MG63 (cell line): ENCODE data around the gene TINAGL1. TPM values are rescaled to one million over a fixed set of nuclear protein-coding genes. Genes with fewer than 3 reads are reported as not detected.
"Not testable (repeated sequence)": the region's sequence is repeated elsewhere in the genome, so short reads cannot be mapped to it uniquely, and the experiment has no call there.

Source experiments
- DNase-seq: peaks from one replicate; pipeline ENCODE4 v3.0.0-alpha.2; 2020
- H3K27me3 ChIP-seq: fragments of 250-450 bp; sonication (Bioruptor Pico); 2 replicates; pipeline ENCODE4 v1.5.1; 2020; ENCODE audit warnings: mild to moderate bottlenecking, moderate library complexity
- H3K36me3 ChIP-seq: fragments of 250-450 bp; sonication (Bioruptor Pico); 2 replicates; pipeline ENCODE4 v1.5.1; 2020; ENCODE audit warnings: mild to moderate bottlenecking, moderate library complexity
- H3K4me3 ChIP-seq: fragments of 250-450 bp; sonication (Bioruptor Pico); 2 replicates; pipeline ENCODE4 v1.5.1; 2020; ENCODE audit warnings: mild to moderate bottlenecking, moderate library complexity
- H3K9me3 ChIP-seq: fragments of 250-450 bp; sonication (Bioruptor Pico); 2 replicates; pipeline ENCODE4 v1.5.1; 2020; ENCODE audit warnings: mild to moderate bottlenecking, moderate library complexity
- total RNA-seq: library from RNA; depleted of rRNA; stranded (reverse); fragments of >200 nt; shearing (Covaris generic); gene quantifications from 2 replicates; pipeline ENCODE4 v1.2.3, GENCODE V29; 2014; ENCODE audit warnings: low replicate concordance

TINAGL1 gene
- total RNA-seq, 1 experiment from 2014 or later, result not detected

DNA sequence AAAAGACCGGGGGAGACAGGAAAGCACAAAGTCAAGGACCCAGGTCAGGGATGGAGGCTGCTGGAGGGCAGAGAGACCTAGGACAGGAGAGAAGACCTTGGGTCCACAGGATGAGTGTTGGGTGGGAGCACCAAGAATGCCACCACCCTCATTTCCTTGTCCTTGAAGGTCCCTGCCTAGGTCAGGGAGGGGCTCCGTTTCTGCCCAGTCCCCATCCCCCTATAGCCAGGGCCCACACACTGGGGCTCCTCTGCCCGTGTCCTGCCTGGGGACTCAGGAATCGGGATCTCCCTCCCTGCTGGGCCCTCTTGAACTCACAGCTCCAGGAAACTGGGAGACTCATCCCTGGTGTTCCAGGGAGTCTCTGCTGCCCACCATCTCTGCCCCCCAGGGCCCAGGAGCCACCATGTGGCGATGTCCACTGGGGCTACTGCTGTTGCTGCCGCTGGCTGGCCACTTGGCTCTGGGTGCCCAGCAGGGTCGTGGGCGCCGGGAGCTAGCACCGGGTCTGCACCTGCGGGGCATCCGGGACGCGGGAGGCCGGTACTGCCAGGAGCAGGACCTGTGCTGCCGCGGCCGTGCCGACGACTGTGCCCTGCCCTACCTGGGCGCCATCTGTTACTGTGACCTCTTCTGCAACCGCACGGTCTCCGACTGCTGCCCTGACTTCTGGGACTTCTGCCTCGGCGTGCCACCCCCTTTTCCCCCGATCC is 584 bp downstream of the TINAGL1 start:
- no peak overlapping the region for H3K4me3 ChIP-seq
- no peaks in the 10 kb centered on the region for H3K9me3 ChIP-seq
- no peaks in the 10 kb centered on the region for H3K36me3 ChIP-seq
- DNase-seq, result no peak
- H3K27me3 ChIP-seq, result no peaks in the 10 kb centered on the region

- H3K4me3 ChIP-seq, result no peak overlapping the region
- H3K36me3 ChIP-seq, result no peaks in the 10 kb centered on the region
- H3K9me3 ChIP-seq, result no peaks in the 10 kb centered on the region
- no peaks in the 10 kb centered on the region for H3K27me3 ChIP-seq
- no peak for DNase-seq
Measured at GRCh38 chr1:31577515-31578192, 1.3 kb downstream of the TINAGL1 start.

DNA sequence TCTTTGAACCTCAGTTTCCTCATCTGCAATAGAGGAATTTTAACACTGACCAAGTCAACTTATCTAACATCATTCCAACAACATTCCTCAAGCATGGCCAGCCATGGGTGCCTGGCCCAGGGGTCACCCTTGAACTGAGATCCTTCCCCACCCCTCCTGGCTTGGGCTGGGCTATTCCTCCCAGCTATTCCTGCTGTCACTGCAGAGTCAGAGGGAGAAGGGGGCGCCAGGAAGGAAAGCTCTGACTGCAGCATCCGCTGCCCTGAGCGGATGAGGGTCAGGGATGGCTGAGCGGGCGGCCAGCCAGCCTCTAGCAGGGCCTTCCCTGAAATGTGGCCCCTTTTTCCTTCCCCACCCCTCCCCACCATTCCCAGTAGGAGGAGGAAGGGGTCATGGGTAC is 3.1 kb downstream of the TINAGL1 start:
- H3K36me3 ChIP-seq, result no peaks in the 10 kb centered on the region
- H3K4me3 ChIP-seq, result no peak overlapping the region
- no peak for DNase-seq
- H3K27me3 ChIP-seq, result no peaks in the 10 kb centered on the region
- no peaks in the 10 kb centered on the region for H3K9me3 ChIP-seq

DNA sequence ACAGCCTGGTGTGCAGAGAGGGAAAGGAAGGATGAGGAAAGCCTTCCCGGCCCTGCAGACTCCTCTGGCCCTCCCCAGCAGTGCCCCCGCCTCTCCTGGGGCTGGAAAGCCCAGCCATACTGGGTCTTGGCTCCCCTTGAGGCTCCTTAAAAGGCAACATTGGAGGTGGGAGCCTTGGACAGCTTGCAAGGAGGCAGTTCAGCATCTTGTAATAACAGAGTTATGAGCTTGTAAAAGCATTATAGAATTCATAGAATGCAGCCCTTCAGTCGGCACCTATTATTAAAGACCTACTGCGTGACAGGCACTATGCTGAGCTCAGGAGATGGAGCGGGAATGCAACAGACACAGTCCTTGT is 4.2 kb downstream of the TINAGL1 start:
- Histone ChIP-seq H3K27me3 (no peaks in the 10 kb centered on the region), H3K9me3 (no peaks in the 10 kb centered on the region), H3K4me3 (no peak overlapping the region), H3K36me3 (no peaks in the 10 kb centered on the region)
- no peak for DNase-seq

DNA sequence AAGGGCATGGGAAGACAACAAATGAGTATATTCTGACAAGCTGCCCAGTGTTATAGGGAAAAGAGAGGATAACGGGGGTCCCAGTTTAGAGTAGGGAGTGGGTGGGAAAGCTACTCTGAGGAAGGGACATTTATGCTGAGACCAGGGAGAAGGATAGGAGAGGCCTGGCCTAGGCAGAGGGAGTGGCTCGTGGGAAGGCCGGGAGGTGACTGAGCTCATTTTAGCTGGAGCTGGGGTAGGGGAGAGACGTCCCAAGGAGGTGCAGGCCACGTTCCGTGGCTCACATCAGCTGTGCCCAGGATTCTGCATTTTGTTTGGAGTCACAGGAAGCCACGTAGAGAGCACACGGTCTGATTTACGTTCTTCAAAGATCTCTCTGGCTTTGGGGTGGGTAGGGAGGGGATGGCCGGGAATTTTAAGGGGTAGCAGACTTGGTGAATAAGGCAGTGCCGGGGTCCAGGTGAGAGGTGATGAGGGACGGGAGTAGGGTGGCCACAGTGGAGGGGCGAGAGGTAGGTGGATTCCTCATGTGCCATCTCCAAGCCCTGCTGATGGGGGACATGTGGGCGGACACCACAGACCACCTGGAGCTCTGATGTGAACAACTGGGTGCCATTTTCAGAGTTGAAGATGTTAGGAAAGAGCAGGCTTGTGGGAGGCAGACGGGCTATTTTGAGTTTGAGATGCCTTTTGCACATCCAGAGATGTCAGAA is 4.7 kb downstream of the TINAGL1 start:
- no peaks in the 10 kb centered on the region for H3K36me3 ChIP-seq
- H3K4me3 ChIP-seq, result no peak overlapping the region
- DNase-seq, result no peak
- no peaks in the 10 kb centered on the region for H3K9me3 ChIP-seq
- no peaks in the 10 kb centered on the region for H3K27me3 ChIP-seq

DNA sequence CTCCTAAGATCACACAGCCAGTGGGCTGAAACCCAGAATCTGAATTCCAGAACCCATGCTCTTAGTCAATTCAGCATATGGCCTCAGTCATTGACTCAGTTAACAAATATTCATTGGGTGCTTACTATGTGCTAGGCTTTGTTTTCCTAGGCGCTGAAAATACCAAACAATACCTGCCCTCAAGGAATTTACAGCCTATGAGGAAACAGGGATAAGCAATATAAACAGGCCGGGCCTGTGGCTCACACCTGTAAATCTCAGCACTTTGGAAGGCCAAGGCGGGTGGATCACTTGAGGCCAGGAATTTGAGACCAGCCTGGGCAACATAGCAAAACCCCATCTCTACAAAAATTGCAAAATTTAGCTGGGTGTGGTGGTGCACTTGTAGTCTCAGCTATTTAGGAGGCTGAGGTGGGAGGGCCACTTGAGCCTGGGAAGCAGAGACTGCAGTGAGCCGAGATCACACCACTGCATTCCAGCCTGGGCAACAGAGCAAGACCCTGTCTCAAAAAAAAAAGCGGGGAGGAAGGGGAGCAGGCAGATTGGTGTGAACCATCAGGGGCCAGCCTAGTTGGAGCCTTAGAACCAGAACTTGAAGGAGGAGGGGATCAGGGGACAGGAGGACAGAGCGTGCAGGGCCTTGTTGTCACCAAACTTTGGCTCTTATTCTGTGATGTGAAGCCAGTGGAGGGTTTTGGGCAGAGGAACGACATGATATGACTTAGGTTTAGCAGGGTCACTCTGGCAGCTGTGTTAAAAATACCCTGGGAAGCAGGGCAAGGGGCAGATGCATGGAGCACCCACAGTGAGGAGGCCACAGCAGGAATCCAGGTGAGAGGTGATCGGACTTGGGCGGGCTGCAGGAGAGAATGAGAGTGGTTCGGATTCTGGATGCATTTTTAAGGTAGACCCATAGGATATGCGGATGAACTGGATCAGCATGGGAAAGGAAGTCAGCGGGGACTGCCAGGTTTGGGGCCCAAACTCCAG is 5.8 kb downstream of the TINAGL1 start:
- H3K4me3 ChIP-seq, result no peak overlapping the region
- no peaks in the 10 kb centered on the region for H3K36me3 ChIP-seq
- DNase-seq, result no peak
- H3K27me3 ChIP-seq, result no peaks in the 10 kb centered on the region
- no peaks in the 10 kb centered on the region for H3K9me3 ChIP-seq

- Histone ChIP-seq H3K36me3 (no peaks in the 10 kb centered on the region), H3K27me3 (no peaks in the 10 kb centered on the region), H3K4me3 (no peak overlapping the region), H3K9me3 (no peaks in the 10 kb centered on the region)
- DNase-seq, result no peak
Measured at GRCh38 chr1:31583082-31583994, 7.0 kb downstream of the TINAGL1 start.

DNA sequence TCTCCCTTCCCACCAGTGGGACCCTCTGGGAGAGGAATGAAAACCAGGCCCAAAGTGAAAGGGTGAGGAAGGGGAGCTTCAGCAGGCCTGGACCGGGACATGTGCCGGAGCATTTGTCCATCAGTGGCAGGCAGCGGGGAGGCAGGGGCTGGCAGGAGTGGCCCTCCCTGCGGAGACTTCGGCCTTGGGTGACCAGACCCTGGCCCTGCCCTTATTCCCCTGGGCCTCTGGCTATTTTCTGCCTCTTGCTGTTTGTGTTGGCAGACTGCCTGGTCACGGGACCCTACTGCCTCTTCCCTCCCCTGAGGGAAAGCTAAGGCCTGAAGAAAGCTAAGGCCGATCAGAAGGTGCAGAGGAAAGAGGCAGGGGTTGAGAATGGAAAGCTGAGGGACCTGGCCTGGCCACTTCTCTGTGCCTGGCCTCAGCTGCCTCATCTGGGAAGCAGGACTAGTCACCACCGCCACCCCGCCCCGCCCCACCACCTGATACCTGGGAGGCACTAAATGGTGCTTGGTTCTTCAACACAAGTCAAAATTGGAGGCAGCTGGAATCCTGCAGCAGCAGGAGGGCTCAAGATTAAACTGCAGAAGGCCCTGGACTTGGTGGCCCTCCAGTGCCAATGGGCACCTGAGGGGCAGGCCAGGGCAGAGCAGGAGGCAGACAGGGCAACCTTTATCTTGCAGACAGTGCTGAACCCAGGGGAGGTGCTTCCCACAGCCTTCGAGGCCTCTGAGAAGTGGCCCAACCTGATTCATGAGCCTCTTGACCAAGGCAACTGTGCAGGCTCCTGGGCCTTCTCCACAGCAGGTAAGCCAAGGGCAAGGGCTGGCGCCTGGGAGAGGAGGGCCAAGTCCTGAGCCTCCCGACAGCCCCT is 7.9 kb downstream of the TINAGL1 start:
- H3K36me3 ChIP-seq, result no peaks in the 10 kb centered on the region

GRCh38 chr1:31584869-31585735 is 8.8 kb downstream of the TINAGL1 start:
- H3K9me3 ChIP-seq, result no peaks in the 10 kb centered on the region
- no peak for DNase-seq
- no peak overlapping the region for H3K4me3 ChIP-seq
- H3K36me3 ChIP-seq, result no peaks in the 10 kb centered on the region
- H3K27me3 ChIP-seq, result no peaks in the 10 kb centered on the region

More for the DNA sequence above, 7.9 kb downstream of the TINAGL1 start:
- Histone ChIP-seq H3K9me3 (no peaks in the 10 kb centered on the region), H3K27me3 (no peaks in the 10 kb centered on the region), H3K4me3 (no peak overlapping the region)
- peak; percentile 52 for DNase-seq

GRCh38 chr1:31585736-31586365 is 9.5 kb downstream of the TINAGL1 start:
- H3K4me3 ChIP-seq, result no peak overlapping the region
- H3K27me3 ChIP-seq, result no peaks in the 10 kb centered on the region
- H3K9me3 ChIP-seq, result no peaks in the 10 kb centered on the region
- DNase-seq, result no peak
- no peaks in the 10 kb centered on the region for H3K36me3 ChIP-seq

DNA sequence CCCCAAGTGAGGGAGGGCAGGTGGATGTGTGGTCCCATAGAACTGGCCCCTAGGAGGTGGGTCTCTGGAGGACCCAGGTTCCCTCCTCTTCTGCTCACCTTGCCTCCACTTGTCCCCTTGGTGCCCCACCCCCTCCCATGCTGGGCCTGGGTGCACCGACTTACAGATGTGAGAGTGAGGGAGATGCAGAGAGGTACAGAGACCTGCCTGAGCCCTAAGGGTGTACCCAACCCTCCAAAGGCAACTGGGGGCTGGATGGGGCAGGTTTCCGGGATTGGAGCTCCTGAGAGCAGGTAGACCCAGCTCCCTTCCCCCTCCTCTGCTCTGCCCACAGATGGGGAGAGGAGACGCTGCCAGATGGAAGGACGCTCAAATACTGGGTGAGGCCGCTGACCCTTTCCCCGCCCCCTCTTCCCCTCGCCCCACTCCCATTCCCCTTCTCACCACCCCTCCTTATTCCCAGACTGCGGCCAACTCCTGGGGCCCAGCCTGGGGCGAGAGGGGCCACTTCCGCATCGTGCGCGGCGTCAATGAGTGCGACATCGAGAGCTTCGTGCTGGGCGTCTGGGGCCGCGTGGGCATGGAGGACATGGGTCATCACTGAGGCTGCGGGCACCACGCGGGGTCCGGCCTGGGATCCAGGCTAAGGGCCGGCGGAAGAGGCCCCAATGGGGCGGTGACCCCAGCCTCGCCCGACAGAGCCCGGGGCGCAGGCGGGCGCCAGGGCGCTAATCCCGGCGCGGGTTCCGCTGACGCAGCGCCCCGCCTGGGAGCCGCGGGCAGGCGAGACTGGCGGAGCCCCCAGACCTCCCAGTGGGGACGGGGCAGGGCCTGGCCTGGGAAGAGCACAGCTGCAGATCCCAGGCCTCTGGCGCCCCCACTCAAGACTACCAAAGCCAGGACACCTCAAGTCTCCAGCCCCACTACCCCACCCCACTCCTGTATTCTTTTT is 10.3 kb downstream of the TINAGL1 start:
- no peaks in the 10 kb centered on the region for H3K36me3 ChIP-seq
- no peak for DNase-seq
- no peaks in the 10 kb centered on the region for H3K27me3 ChIP-seq
- no peaks in the 10 kb centered on the region for H3K9me3 ChIP-seq
- H3K4me3 ChIP-seq, result no peak overlapping the region

DNA sequence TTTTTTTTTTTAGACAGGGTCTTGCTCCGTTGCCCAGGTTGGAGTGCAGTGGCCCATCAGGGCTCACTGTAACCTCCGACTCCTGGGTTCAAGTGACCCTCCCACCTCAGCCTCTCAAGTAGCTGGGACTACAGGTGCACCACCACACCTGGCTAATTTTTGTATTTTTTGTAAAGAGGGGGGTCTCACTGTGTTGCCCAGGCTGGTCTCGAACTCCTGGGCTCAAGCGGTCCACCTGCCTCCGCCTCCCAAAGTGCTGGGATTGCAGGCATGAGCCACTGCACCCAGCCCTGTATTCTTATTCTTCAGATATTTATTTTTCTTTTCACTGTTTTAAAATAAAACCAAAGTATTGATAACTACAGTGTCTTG is 11.0 kb downstream of the TINAGL1 start:
- not testable (repeated sequence) for H3K4me3 ChIP-seq, H3K9me3 ChIP-seq, H3K27me3 ChIP-seq, H3K36me3 ChIP-seq, DNase-seq
